Right atrium auricular region (tissue), 2 donors: Measurements from ENCODE around the gene ZNF681. TPM values are rescaled to one million over a fixed set of nuclear protein-coding genes. Genes with fewer than 3 reads are reported as not detected.
"Not testable (repeated sequence)": the region's sequence is repeated elsewhere in the genome, so short reads cannot be mapped to it uniquely, and the experiment has no call there.

Experiments used
- DNase-seq: peaks from one replicate; pipeline ENCODE4 v3.0.0-alpha.2; 2019; ENCODE audit warnings: low spot score
- H3K27ac ChIP-seq, 2 donors: fragments of 200-600 bp; sonication (generic); 1 replicate in 1 of 2; 2 replicates in 1 of 2; pipeline ENCODE4 v1.5.1; 2016 to 2019
- H3K27me3 ChIP-seq, 2 donors: fragments of 200-600 bp; sonication (generic); one replicate each; pipeline versions ENCODE4 v1.5.1 to v1.6.0; 2017 to 2019
- H3K36me3 ChIP-seq: fragments of 200-600 bp; sonication (generic); one replicate; pipeline ENCODE4 v1.5.1; 2016
- H3K4me1 ChIP-seq, 2 donors: fragments of 200-600 bp; sonication (generic); one replicate each; pipeline versions ENCODE4 v1.5.1 to v1.6.0; 2017 to 2019
- H3K4me3 ChIP-seq, 2 donors: fragments of 200-600 bp; sonication (generic); 1 replicate in 1 of 2; 2 replicates in 1 of 2; pipeline ENCODE4 v1.5.1; 2017 to 2019; ENCODE audit warnings: mild to moderate bottlenecking in 1 of 2, moderate library complexity in 1 of 2
- H3K9me3 ChIP-seq, 2 donors: fragments of 200-600 bp; sonication (generic); one replicate each; pipeline ENCODE4 v1.5.1; 2019
- CTCF ChIP-seq, 2 donors: fragments of 200-600 bp; sonication (generic); IDR thresholded peaks; one replicate each; pipeline ENCODE4 v1.5.1; 2019; ENCODE audit warnings: antibody characterized with exemption in 2 of 2
- total RNA-seq, 2 donors: library from RNA; depleted of rRNA; stranded (reverse); fragments of >200 nt; gene quantifications; one replicate each; pipeline ENCODE4 v1.1.0, GENCODE V29; 2016

ZNF681 gene
- total RNA-seq, 2 donors from 2014 or later, result 0.59 to 0.67 TPM

- H3K36me3 ChIP-seq, result no peaks in the 10 kb centered on the region
Observed at GRCh38 chr19:23698711-23699520, 59.8 kb downstream of the ZNF681 start.

GRCh38 chr19:23692937-23693336 lies 65.8 kb downstream of the ZNF681 start:
- not testable (repeated sequence) for H3K4me3 ChIP-seq, H3K27ac ChIP-seq, H3K4me1 ChIP-seq, H3K36me3 ChIP-seq, DNase-seq, H3K9me3 ChIP-seq, H3K27me3 ChIP-seq

More at GRCh38 chr19:23698711-23699520, 59.8 kb downstream of the ZNF681 start:
- Histone ChIP-seq H3K27ac (no peak overlapping the region), H3K27me3 (no peaks in the 10 kb centered on the region), H3K9me3 (no peaks in the 10 kb centered on the region), H3K4me1 (no peaks in the 10 kb centered on the region), H3K4me3 (no peak overlapping the region)
- no peak for DNase-seq
- TF ChIP-seq CTCF (IDR thresholded peaks at IDR 0.05), result no peak

Other genes starting within 250 kb of the ZNF681 start
- gene ZNF675, start 71.7 kb downstream of the ZNF681 start, total RNA-seq, result 1 to 10 TPM; 2.3 to 2.5 TPM
- gene ZNF726, start 156.0 kb upstream of the ZNF681 start, total RNA-seq, result not detected